ENCODE results near the gene MAP3K20.

DNA sequence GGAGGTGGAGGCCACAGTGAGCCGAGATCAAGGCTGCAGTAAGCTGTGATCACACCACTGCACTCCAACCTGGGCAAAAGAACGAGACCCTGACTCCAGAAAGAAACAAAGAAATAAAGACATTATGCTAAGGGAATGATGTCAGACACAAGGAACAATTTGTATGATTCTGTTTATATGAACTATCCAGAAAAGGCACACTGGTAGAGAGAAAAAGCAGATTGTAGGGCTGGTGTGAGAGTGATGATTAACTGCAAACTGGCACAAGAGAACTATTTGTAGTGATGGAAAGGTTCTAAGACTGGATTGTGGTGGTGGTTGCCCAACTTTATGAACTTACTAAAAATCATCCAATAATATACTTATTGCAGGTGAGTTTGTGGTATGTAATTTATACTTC is 106.3 kb downstream of the MAP3K20 start:
- TF ChIP-seq, protein P1, sequence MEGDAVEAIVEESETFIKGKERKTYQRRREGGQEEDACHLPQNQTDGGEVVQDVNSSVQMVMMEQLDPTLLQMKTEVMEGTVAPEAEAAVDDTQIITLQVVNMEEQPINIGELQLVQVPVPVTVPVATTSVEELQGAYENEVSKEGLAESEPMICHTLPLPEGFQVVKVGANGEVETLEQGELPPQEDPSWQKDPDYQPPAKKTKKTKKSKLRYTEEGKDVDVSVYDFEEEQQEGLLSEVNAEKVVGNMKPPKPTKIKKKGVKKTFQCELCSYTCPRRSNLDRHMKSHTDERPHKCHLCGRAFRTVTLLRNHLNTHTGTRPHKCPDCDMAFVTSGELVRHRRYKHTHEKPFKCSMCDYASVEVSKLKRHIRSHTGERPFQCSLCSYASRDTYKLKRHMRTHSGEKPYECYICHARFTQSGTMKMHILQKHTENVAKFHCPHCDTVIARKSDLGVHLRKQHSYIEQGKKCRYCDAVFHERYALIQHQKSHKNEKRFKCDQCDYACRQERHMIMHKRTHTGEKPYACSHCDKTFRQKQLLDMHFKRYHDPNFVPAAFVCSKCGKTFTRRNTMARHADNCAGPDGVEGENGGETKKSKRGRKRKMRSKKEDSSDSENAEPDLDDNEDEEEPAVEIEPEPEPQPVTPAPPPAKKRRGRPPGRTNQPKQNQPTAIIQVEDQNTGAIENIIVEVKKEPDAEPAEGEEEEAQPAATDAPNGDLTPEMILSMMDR (IDR thresholded peaks at IDR 0.05): no peak
- TF ChIP-seq POLR2A (IDR thresholded peaks at IDR 0.05): no peak

Measured in Peyer's patch (tissue), 4 donors.